HUDEP-2 (cell line): ENCODE data around the gene KIF14.
"Not testable (repeated sequence)": the region's sequence is repeated elsewhere in the genome, so short reads cannot be mapped to it uniquely, and the experiment has no call there.

Experiments used
- DNase-seq, 76 experiments: peaks; one replicate each; lab custom pipeline; 2025; ENCODE audit not compliant: unreplicated experiment in 76 of 76; lab: John Stamatoyannopoulos, UW

The KIF14 gene

DNA sequence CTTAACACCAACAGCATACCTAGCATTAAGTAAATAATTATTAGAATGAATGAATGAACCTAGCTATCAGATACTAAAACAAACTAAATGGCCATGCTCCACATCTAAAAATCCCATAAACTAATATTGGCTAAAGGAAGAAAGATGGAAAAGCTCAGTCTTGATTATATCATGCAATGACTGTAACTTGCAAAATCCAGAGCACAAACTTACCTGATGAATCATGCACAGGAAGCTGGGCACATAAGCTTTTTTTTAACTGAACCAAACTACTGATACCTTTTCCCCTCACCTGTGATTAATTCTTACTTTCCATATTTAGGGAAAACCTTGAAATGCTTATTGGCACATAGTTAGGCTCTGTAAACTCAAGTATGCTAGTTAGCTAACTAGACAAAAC lies 70.2 kb downstream of the KIF14 start:
- DNase-seq: no peak

DNA sequence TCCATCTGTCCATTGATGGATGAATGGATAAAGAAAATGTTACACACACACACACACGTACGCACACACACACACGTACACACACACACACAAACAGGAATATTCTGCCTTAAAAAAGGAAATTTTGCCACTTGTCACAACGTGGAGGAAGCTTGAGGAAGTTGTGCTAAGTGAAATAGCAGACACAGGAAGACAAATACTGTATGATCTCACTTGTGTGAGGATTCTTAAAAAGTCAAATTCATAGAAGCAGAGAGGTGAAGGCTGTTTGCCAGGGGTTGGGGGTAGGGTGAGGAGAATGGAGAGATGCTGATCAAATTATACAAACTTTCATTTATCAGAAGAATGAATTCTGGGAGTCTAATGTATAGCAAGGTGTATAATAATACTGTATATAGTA lies 73.2 kb downstream of the KIF14 start:
- no peak for DNase-seq

GRCh38 chr1:200546577-200546976 lies 74.0 kb downstream of the KIF14 start:
- DNase-seq: no peak

DNA sequence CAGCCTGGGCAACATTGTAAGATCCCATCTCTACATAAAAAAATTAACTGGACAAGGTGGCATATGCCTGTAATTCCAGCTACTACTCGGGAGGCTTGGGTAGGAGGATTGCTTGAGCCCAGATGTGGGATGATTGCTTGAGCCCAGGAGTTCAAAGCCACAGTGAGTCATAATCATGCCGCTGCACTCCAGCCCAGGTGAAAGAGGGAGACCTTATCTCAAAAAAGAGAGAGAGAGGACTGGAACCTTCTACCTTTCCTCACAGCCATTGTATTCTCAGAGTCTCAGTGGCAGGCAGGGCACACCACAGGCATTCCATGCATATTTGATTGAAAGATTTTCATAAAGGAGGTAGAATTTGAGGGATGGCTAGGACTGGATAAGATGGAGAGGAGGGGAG lies 78.4 kb downstream of the KIF14 start:
- no peak for DNase-seq

DNA sequence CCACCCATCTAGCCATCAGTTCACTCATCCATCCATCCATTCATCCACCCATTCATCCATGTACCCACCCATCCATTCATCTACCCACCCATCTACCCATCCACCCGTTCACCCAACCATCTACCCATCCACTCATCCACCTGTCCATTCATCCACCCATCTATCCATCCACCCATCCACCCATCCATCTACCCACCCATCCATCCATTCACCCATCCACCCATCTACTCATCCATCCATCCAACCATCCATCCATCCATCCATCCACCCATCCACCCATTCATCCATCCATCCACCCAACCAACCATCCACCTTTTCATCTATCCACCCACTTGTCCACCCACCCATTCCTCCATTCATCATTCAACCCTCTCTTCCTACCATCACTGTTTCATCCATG lies 80.3 kb downstream of the KIF14 start:
- DNase-seq: no peak

DNA sequence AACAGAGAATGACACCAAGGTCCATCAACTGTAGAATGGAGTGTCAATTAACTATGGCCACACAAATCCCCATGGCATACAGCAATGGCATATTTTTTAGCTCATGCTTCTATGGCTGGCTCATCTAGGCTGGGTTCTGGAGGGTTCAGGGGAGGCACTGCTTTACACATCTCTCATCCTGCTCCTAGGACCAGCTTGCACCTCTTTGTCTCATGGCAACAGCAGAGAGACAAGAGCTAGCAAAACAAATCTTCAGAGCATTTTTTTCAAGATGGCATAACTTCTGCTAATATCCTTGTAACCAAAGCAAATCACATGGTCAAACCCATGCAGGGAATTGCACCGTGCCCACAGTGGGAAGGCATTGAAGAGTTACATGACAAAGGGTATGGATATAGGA lies 82.4 kb downstream of the KIF14 start:
- no peak for DNase-seq

- peak in 4 of 76 experiments; percentile 2 to 13 (median 6) for DNase-seq
Observed at GRCh38 chr1:200535605-200536004, 84.9 kb downstream of the KIF14 start.

DNA sequence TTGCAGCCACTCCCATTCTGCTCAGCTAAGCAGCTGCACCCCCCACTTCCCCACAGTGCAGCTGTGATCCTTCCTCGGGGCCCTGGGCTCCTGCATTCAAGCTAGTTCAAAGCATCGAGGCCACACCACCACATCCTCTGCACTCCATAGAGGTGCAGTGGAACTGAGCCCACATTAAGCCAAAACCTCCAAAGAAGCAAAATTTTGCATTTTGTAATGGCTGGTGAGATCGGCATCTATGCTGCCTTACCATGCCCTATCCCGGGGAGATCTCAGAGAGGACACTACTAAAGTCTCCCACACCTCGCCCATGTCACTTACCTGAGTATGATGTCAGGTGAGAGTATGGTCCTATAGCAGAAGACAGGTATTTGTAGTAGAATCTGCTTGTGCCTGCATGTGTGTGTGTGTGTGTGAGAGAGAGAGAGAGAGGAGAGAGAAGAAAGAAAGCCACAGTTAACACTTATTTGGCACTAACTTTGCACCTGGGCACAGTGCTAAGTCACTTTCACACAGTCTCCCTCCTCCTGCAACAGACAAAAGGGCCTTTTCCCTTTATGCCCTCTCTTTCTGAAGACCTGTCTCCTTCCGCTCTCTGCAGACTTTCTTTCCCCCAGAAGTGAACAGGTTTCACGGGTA lies 89.8 kb downstream of the KIF14 start:
- DNase-seq: no peak

DNA sequence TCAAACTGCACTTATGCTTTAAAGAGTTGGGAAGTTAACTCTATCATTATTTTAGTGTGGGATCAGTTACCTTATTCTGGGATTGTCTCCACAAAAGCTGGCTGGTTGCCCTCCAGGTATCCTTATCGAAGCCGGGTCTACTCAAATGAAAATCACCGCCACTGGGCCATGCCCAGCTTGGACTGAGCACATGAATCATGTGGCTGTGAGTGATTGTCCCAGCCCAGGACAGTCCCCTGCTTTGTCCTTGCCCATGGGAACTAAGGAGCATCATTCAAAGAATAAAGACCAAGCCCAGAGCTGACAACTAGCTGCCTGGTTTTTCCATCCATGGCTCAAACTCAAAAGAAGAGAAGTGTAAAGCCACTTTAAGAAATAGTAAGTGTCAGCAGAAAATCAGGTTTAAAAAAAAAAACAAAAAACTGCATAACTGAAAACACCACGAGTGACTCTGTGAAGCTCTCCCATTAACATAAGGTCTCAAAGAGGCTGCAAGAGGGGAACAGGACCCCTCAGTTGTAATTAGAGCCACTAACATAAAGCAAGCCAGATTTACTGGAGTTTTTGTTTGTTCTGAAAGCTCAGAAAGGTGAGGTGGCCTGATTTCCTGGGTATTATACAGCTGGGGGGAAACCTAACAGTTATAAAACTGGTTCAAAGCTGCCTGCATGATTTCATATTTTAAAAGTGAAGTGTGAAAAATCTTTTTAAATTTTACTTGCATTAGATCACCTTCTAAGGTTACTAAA lies 91.5 kb downstream of the KIF14 start:
- DNase-seq: no peak

- no peak for DNase-seq
Observed at GRCh38 chr1:200527670-200528069, 92.9 kb downstream of the KIF14 start.

DNA sequence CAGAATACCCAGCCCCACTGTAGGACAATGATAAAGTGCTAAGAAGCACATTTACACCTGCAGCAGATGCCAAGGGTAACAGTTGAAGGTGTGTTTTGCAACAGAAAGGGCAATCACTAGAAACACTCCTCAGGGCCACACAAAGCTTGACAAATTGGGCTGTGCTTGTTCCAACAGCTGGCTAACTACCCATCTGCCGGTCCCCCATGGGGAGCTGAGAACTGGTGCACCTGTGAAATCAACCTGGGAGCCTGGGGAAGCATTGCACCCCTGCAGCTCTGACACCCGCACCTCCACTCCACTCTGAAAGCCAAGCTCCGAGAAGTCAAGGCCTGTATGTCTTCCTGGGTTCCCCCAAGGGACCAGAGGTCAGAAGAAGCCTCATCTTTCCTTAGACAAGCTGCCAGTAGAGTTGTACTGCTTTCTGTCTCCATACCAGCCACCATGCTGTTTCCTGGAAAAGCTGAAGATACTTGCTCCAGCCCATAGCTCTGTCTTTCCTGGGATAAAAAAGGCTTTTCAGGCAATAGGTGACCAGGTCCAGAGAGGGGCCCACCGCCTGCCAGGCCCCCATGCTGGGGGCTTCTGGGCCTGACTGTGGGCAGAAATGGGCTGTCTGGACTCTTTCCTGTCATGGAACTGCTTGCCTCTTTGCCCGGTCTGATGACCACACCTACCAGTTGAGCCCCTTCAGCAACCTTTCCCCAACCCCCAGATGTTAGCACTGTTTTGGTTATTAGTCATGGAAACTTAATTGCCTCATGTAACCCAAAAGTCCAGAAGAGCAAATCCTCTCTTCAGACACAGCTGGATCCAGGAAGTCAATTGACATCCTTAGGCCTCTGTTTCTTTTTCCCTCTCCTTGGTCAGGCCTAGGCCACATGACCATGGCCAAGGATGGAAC lies 93.6 kb downstream of the KIF14 start:
- DNase-seq: no peak

DNA sequence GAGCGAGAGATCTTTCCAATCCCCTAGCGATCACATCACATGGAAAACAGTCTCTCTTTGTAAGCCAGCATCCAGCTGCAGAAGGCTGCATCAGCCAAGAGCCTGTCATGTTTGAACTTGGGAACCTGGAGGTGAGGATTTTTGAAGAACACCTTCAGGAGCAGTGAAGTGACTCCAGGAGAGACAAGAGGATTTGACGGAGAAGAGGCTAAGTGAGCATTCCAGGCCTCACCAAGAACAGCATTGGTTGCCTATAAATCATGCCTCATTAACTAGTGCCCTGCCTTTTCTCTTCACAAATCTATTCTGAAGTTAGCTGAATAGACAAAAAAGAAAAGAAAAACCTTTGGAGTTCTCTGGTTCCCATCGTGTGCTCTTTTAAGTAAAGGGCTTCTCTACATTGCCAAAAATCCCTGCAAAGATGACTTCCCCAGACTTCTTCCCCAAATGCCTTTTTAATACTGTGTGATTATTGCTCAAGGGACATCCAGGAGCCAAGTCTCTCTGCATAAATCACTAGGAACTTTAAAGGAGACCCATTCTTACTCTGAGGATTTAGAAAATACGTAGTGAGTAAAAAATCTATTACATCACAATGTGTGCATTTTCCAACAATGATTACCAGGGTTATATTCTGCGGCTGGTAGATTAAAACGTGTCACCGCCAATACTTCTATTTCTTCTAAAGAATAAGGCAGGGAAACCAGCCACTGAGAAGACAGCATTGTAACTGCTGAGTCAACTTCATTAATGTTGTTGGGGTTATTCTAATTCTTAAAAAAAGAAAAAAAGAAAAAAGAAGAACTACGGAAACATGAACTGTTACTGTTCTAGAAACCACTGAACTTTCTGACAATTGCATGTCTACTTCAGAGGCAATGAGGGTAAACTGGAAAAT lies 95.2 kb downstream of the KIF14 start:
- DNase-seq: no peak

DNA sequence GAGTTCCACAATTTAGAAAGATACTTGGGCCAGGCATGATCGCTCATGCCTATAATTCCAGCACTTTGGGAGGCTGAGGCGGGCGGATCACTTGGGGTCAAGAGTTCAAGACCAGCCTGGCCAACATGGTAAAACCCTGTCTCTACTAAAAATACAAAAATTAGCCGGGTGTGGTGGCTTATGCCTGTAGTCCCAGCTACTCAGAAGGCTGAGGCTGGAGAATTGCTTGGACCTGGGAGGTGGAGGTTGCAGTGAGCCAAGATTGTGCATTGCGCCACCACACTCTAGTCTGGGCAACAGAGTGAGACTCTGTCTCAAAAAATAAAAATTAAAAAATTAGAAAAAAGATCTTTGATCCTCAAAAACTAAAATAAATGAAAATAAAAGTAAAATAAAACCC lies 96.0 kb downstream of the KIF14 start:
- DNase-seq: not testable (repeated sequence)

GRCh38 chr1:200524092-200524491 lies 96.5 kb downstream of the KIF14 start:
- DNase-seq: no peak

- no peak for DNase-seq
Observed at GRCh38 chr1:200520735-200521134, 99.8 kb downstream of the KIF14 start.

DNA sequence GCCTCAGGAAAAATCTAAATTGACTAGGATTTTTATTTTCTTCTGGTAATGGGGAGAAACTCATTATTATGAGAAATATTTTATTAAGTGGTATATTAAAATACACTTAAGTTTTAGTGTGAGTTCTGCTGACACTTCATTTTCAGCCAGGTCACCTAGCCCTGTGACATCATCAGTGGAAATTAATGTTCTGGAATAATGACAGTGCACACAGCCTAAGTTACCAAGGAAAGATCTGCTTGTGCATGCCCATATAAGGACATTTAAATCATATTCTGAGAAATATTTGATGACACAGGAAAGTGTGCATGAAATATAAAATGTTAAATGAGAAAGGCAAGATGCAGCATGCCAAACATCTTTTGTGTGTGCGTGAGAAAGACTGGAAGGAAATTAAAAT lies 102.0 kb downstream of the KIF14 start:
- no peak for DNase-seq

- no peak for DNase-seq
Observed at GRCh38 chr1:200512191-200512590, 108.4 kb downstream of the KIF14 start.

DNA sequence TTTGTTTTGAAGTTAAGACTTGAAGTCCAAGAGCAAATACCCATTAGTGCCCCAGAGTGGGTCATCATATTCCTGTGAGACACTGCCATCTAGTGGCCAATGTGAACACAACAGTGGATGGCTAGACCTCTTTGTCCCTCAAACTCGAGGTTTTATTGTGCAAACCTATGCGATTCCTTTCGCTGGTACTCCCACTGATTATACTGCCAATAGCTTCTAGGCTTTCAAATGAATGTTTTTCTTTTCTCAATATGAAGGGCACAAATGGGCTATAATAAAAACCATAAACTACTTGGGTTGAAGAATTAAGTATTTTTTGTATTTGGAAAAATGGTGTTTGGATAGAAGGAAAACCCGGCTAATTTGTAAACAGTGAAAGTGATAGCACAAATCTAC lies 110.3 kb downstream of the KIF14 start:
- peak in 58 of 76 experiments; percentile 0 to 81 (median 36) for DNase-seq

DNA sequence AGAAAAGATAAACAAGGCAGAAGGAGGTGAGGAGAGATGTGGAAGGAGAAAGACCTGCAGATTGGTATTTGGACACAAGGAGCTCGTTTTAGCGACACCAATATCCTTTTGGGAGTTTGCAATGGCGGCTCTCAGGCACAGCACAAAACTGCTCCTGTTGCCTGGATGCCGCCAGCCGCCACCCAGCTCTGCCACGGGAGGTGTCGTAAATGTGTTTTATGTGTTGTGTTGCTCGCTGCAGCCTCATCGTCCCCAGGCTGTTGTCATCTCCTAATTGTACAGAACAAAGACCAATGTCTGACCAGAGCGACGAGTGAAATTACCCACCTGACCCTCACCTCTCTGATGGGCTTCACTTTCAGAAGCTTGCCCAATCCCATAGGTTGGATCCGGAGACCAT lies 114.1 kb downstream of the KIF14 start:
- no peak for DNase-seq

DNA sequence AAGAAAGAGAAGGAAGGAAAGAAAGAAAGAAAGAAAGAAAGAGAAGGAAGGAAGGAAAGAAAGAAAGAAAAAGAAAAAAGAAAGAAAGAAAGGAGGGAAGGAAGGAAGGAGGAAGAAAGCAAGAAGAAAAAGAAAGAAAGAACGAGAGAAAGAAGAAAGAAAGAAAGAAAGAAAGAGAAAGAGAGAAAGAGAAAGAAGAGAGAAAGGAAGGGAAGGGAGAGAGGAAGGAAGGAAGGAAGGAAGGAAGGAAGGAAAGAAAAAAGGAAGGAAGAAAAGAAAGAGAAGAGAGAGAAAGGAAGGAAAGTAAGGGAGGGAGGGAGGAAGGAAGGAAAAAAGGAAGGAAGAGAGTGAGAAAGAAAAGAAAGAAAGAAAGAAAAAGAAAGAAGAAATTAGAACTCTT lies 115.3 kb downstream of the KIF14 start:
- no peak for DNase-seq
